ENCODE data around the gene SGTA. TPM values are rescaled to one million over a fixed set of nuclear protein-coding genes. Genes with fewer than 3 reads are reported as not detected.

Gene SGTA
- total and polyA plus RNA-seq, 2 experiments from 2014 or later: 71.6 to 102 TPM

GRCh38 chr19:2809387-2810140, 26.5 kb upstream of the SGTA start (continued):
- TF ChIP-seq, protein P1, sequence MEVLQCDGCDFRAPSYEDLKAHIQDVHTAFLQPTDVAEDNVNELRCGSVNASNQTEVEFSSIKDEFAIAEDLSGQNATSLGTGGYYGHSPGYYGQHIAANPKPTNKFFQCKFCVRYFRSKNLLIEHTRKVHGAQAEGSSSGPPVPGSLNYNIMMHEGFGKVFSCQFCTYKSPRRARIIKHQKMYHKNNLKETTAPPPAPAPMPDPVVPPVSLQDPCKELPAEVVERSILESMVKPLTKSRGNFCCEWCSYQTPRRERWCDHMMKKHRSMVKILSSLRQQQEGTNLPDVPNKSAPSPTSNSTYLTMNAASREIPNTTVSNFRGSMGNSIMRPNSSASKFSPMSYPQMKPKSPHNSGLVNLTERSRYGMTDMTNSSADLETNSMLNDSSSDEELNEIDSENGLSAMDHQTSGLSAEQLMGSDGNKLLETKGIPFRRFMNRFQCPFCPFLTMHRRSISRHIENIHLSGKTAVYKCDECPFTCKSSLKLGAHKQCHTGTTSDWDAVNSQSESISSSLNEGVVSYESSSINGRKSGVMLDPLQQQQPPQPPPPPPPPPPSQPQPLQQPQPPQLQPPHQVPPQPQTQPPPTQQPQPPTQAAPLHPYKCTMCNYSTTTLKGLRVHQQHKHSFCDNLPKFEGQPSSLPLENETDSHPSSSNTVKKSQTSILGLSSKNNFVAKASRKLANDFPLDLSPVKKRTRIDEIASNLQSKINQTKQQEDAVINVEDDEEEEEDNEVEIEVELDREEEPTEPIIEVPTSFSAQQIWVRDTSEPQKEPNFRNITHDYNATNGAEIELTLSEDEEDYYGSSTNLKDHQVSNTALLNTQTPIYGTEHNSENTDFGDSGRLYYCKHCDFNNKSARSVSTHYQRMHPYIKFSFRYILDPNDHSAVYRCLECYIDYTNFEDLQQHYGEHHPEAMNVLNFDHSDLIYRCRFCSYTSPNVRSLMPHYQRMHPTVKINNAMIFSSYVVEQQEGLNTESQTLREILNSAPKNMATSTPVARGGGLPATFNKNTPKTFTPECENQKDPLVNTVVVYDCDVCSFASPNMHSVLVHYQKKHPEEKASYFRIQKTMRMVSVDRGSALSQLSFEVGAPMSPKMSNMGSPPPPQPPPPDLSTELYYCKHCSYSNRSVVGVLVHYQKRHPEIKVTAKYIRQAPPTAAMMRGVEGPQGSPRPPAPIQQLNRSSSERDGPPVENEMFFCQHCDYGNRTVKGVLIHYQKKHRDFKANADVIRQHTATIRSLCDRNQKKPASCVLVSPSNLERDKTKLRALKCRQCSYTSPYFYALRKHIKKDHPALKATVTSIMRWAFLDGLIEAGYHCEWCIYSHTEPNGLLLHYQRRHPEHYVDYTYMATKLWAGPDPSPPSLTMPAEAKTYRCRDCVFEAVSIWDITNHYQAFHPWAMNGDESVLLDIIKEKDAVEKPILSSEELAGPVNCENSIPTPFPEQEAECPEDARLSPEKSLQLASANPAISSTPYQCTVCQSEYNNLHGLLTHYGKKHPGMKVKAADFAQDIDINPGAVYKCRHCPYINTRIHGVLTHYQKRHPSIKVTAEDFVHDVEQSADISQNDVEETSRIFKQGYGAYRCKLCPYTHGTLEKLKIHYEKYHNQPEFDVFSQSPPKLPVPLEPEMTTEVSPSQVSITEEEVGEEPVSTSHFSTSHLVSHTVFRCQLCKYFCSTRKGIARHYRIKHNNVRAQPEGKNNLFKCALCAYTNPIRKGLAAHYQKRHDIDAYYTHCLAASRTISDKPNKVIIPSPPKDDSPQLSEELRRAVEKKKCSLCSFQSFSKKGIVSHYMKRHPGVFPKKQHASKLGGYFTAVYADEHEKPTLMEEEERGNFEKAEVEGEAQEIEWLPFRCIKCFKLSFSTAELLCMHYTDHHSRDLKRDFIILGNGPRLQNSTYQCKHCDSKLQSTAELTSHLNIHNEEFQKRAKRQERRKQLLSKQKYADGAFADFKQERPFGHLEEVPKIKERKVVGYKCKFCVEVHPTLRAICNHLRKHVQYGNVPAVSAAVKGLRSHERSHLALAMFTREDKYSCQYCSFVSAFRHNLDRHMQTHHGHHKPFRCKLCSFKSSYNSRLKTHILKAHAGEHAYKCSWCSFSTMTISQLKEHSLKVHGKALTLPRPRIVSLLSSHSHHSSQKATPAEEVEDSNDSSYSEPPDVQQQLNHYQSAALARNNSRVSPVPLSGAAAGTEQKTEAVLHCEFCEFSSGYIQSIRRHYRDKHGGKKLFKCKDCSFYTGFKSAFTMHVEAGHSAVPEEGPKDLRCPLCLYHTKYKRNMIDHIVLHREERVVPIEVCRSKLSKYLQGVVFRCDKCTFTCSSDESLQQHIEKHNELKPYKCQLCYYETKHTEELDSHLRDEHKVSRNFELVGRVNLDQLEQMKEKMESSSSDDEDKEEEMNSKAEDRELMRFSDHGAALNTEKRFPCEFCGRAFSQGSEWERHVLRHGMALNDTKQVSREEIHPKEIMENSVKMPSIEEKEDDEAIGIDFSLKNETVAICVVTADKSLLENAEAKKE (CRISPR knock-in tag; IDR thresholded peaks at IDR 0.05): no peak

- Mint-ChIP-seq H3K4me1 (no peaks in the 10 kb centered on the region), H3K9me3 (no peaks in the 10 kb centered on the region; the same call in 2 of the 3 replicates), H3K36me3 (ENCODE audit: low read depth) (peaks cover 30% of the 10 kb centered on the region), H3K27ac (no peak overlapping the region), H3K27me3 (ENCODE audit: insufficient read depth, low read depth, poor library complexity) (peaks cover 11% of the 10 kb centered on the region), H3K4me3 (no peak overlapping the region)
- no peak overlapping the region for H3K27ac ChIP-seq (ENCODE audit: low read depth)
- no peaks in the 10 kb centered on the region; the same call in 1 of the 2 replicates for H3K36me3 ChIP-seq (ENCODE audit: insufficient read depth)
- H3F3A ChIP-seq (replicated peaks; ENCODE audit: low read depth): no peaks in the 10 kb centered on the region
- H3K79me2 ChIP-seq (replicated peaks; ENCODE audit: insufficient read depth): no peaks in the 10 kb centered on the region
- no peak overlapping the region for H2AFZ ChIP-seq
- no peak overlapping the region for H3K4me3 ChIP-seq
- H3K4me1 ChIP-seq (ENCODE audit: insufficient read depth): no peaks in the 10 kb centered on the region
- ATAC-seq (no peak), DNase-seq (ENCODE audit: low spot score) (no peak)
- H3K4me2 ChIP-seq: no peak overlapping the region
- no peaks in the 10 kb centered on the region for H3K9me2 ChIP-seq (ENCODE audit: insufficient read depth)
- no peaks in the 10 kb centered on the region for H3K27me3 ChIP-seq (ENCODE audit: insufficient read depth)
- no peak for TF ChIP-seq ZNF331 (CRISPR knock-in tag; IDR thresholded peaks at IDR 0.05; ENCODE audit: low read depth)
- no peak for TF ChIP-seq STAT1 (IDR thresholded peaks at IDR 0.05; ENCODE audit: unreplicated experiment)
- no peak for TF ChIP-seq CTCF (conservative IDR thresholded peaks at IDR 0.05; ENCODE audit: low read depth in 2 of 2)
- no peak for TF ChIP-seq EZH2 (IDR thresholded peaks at IDR 0.05; ENCODE audit: low read depth, unreplicated experiment)
- TF ChIP-seq ZNF114 (CRISPR knock-in tag; IDR thresholded peaks at IDR 0.05): no peak
- no peaks in the 10 kb centered on the region for H4K20me1 ChIP-seq (replicated peaks; ENCODE audit: insufficient read depth)
These were observed 25.3 kb upstream of the SGTA start for GRCh38 chr19:2808129-2808941.
